Effector memory CD8-positive, alpha-beta T cell (primary cell): ENCODE data around the gene C12orf75.

Source experiments
- ATAC-seq: fragments of 150-1000 bp; cut with Tn5 transposase; replicated peaks from 2 replicates; pipeline ENCODE4 v1.10.0; 2021; ENCODE audit warnings: mild to moderate bottlenecking, moderate library complexity
- DNase-seq, 3 experiments: peaks; one replicate each; pipeline ENCODE4 v3.0.0; 2021
- H3K27ac Mint-ChIP-seq, 2 donors: one replicate each; pipeline ENCODE4 v1.8.0; 2022; ENCODE audit warnings: mild to moderate bottlenecking in 2 of 2, mixed read lengths in 2 of 2, moderate library complexity in 2 of 2
- H3K27me3 Mint-ChIP-seq, 2 donors: one replicate each; pipeline ENCODE4 v1.8.0; 2022; ENCODE audit warnings: mixed read lengths in 2 of 2
- H3K36me3 Mint-ChIP-seq: one replicate; pipeline ENCODE4 v1.8.0; 2022; ENCODE audit warnings: mild to moderate bottlenecking, moderate library complexity, mixed read lengths; ENCODE audit not compliant: insufficient read depth
- H3K4me1 Mint-ChIP-seq, 2 donors: one replicate each; pipeline ENCODE4 v1.8.0; 2022; ENCODE audit warnings: low read depth in 2 of 2, mixed read lengths in 2 of 2
- H3K4me3 Mint-ChIP-seq, 2 donors: one replicate each; pipeline ENCODE4 v1.8.0; 2022; ENCODE audit warnings: mild to moderate bottlenecking in 2 of 2, mixed read lengths in 2 of 2, moderate library complexity in 2 of 2
- H3K9me3 Mint-ChIP-seq, 2 donors: one replicate each; pipeline ENCODE4 v1.8.0; 2022; ENCODE audit warnings: mixed read lengths in 2 of 2
- total RNA-seq, 9 experiments: gene quantifications; one replicate each; lab custom pipeline; 2026; lab: John Stamatoyannopoulos, UW

Gene C12orf75
- 8.6 to 48.0 (median 17.5) reads per million in 9 experiments for total RNA-seq

GRCh38 chr12:105330283-105330930, at the start of gene C12orf75:
TSS of gene C12orf75 (plus strand) at chr12:105330691. CDS start at chr12:105330892, 201 bp downstream.
- Mint-ChIP-seq H3K27ac (peak within 1 kb of the TSS; percentile 96 to 97), H3K4me3 (peak within 1 kb of the TSS; percentile 84 to 87), H3K4me1 (peaks cover 56 to 73% of the 10 kb centered on the region in 2 donors), H3K27me3 (no peaks in the 10 kb centered on the region), H3K9me3 (no peaks in the 10 kb centered on the region), H3K36me3 (peaks cover 21% of the 10 kb centered on the region)
- DNase-seq (peak; percentile 85 to 87 (median 85)), ATAC-seq (peak; percentile 79)

DNA sequence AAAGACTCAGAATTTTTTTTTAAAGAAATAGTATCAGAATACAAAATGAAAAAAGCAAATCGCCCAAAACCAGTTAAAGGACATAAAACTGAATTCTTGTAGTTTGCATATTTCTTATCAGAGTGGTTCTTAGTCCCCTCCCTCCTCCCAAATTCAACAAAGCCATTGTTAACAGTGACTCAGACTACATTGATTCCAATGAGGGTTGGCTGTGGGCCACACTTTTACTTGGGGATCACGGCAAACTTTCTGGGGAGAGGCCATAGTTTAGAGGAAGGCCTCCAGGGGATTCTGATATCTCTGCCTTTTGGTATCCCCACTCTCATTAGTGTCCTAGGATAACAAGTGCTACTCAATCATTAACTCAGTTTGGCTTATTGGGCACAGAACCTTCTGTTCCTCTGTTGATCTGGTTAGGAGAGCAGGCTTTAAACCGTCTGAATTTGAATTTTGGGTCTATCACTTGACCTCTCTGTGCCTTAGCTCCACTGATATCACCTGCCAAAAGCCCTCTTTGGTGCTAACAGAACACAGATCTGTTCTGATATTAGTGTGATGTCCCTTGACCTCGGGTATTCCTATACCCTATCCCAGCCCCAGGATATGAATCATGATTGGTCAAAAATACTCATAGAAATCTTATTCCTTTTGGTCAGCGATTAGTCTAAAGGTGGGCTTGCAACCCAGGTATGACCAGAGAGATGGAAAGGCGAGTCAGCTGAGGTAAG, 49.4 kb upstream of the C12orf75 start:
- Mint-ChIP-seq H3K4me1 (peaks cover 1 to 5% of the 10 kb centered on the region in 2 donors), H3K9me3 (no peaks in the 10 kb centered on the region), H3K27ac (no peak overlapping the region), H3K36me3 (no peaks in the 10 kb centered on the region), H3K4me3 (no peak overlapping the region), H3K27me3 (peaks cover 8 to 16% of the 10 kb centered on the region in 2 donors)
- ATAC-seq: no peak
- DNase-seq: no peak

- DNase-seq (no peak), ATAC-seq (no peak)
- Mint-ChIP-seq H3K36me3 (no peaks in the 10 kb centered on the region), H3K4me1 (peaks cover 1 to 5% of the 10 kb centered on the region in 2 donors), H3K27me3 (peaks cover 11 to 16% of the 10 kb centered on the region in 2 donors), H3K9me3 (no peaks in the 10 kb centered on the region), H3K27ac (no peak overlapping the region), H3K4me3 (no peak overlapping the region)
These were observed 48.8 kb upstream of the C12orf75 start for GRCh38 chr12:105281694-105282049.

DNA sequence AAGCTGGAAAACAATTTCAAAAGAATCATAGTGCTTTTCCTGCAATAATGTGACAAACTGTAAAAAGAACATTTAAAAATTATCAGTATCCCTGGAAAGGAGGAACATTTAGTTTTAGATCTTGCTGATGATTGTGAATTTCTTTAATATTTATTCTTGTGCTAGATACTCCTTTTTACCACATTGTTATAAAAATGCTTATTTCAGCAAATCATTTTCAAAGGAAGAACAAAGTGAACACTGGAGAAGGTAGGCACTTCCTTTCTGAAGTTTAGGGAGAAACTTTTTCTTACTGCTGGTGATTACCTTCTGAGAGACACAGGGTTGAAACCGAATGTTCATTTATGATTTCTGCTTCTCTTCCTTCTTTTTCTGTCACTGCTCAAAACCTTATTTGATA, 45.1 kb upstream of the C12orf75 start:
- DNase-seq: no peak
- no peak for ATAC-seq
- H3K4me3 Mint-ChIP-seq: no peak overlapping the region
- no peaks in the 10 kb centered on the region for H3K36me3 Mint-ChIP-seq
- no peaks in the 10 kb centered on the region for H3K9me3 Mint-ChIP-seq
- no peak overlapping the region for H3K27ac Mint-ChIP-seq
- H3K4me1 Mint-ChIP-seq: no peaks in the 10 kb centered on the region
- peaks cover 11 to 16% of the 10 kb centered on the region in 2 donors for H3K27me3 Mint-ChIP-seq

GRCh38 chr12:105287408-105287807, 43.1 kb upstream of the C12orf75 start:
- Mint-ChIP-seq H3K9me3 (no peaks in the 10 kb centered on the region), H3K4me1 (no peaks in the 10 kb centered on the region), H3K36me3 (no peaks in the 10 kb centered on the region), H3K27ac (no peak overlapping the region), H3K27me3 (peaks cover 11 to 16% of the 10 kb centered on the region in 2 donors), H3K4me3 (no peak overlapping the region)
- ATAC-seq: no peak
- DNase-seq: no peak

DNA sequence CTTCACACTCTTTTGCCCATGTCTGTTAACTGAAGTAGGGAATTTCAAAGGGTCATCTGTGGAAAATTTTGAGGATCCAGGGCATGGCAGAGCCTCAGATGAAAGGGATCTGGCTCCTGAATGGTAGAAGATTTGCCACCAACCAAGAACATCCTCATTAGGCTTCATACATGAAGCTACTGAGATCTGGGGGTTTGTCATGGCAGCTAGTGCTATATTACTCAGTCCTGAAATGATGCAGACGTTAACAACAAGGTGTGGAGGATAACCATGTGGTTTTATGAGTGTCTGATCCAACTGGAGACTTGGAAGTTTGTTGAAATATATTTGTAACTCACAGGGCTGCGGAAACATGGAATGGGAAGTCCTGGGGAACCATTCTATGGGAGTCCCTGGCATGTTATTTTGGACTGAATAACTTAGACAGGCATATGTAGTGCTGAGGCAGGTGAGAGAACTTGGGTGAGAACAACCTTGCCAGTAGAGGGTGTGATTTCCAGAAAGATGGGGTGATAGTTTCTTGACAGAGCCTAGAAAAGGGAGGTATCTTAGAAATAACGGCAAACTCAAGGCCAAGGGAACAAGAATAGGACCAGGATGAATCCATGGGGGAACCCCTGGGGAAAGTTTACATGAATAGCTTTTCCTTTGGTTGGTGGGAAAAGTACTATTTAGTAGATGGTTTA, 42.0 kb upstream of the C12orf75 start:
- no peak overlapping the region for H3K4me3 Mint-ChIP-seq
- no peaks in the 10 kb centered on the region for H3K4me1 Mint-ChIP-seq
- H3K27ac Mint-ChIP-seq: no peak overlapping the region
- no peaks in the 10 kb centered on the region for H3K9me3 Mint-ChIP-seq
- no peaks in the 10 kb centered on the region for H3K36me3 Mint-ChIP-seq
- no peak for DNase-seq
- H3K27me3 Mint-ChIP-seq: peaks cover 11 to 12% of the 10 kb centered on the region in 2 donors
- ATAC-seq: no peak

DNA sequence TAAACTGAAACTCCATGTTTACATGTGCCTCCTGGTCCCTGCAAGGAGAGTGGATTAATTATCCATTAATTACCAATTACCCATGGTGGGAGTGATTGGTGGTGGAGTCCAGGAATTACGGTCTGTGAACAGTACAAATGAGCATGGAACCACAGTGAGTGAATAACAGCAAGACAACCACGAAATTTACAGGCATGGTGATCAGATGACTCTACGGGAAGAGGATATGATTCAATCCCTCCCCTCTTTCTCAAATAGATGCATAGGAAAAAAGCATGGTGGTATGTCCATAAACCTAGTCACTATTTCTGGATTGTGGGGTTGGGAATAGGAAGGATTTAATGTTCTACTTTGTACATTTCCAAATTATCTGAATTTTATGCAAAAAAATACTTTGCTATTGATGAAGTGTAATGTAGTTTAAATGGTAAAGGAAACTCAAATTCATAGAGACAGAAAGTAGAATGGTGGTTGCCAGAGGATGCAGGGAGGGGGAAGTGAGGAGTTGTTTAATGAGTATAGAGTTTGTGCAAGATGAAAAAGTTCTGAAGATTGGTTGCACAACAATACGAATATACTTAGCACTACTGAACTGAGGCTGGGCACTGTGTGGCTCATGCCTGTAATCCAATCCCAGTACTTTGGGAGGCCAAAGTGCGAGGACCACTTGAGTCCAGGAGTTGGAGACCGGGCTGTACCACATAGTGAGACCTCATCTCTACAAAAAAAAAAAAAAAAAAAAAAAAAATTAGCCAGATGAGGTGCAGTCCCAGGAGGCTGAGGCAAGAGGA, 41.2 kb upstream of the C12orf75 start:
- no peaks in the 10 kb centered on the region for H3K36me3 Mint-ChIP-seq
- no peak overlapping the region for H3K4me3 Mint-ChIP-seq
- ATAC-seq (no peak), DNase-seq (no peak)
- H3K4me1 Mint-ChIP-seq: no peaks in the 10 kb centered on the region
- H3K27me3 Mint-ChIP-seq: peaks cover 4 to 11% of the 10 kb centered on the region in 2 donors
- no peaks in the 10 kb centered on the region for H3K9me3 Mint-ChIP-seq
- no peak overlapping the region for H3K27ac Mint-ChIP-seq

- no peaks in the 10 kb centered on the region for H3K9me3 Mint-ChIP-seq
- H3K27me3 Mint-ChIP-seq: no peaks in the 10 kb centered on the region
- ATAC-seq (no peak), DNase-seq (no peak)
- H3K4me3 Mint-ChIP-seq: no peak overlapping the region
- H3K4me1 Mint-ChIP-seq: no peaks in the 10 kb centered on the region
- no peak overlapping the region for H3K27ac Mint-ChIP-seq
- no peaks in the 10 kb centered on the region for H3K36me3 Mint-ChIP-seq
These were observed 39.0 kb upstream of the C12orf75 start for GRCh38 chr12:105291531-105291930.

DNA sequence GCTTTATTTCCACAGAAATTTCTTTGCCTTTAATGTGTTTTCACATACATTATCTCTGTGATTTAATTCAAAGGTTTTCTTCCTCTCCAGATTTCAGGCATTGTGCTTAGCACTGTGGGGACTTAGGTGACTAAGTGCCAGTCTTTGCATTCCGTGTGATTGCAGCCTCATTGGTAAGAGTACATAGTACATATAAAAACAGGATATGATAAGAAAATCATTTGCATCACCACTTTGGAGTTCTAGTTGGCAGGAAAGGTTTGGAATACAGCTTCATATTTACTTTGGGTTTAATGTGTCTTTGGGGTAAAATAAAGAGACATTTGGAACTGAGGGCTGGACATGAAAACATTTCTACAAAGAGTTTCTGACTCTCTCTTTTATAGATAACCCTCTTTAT, 37.8 kb upstream of the C12orf75 start:
- Mint-ChIP-seq H3K9me3 (peaks cover 0 to 1% of the 10 kb centered on the region in 2 donors), H3K36me3 (no peaks in the 10 kb centered on the region), H3K4me1 (no peaks in the 10 kb centered on the region), H3K4me3 (no peak overlapping the region), H3K27ac (no peak overlapping the region), H3K27me3 (no peaks in the 10 kb centered on the region)
- ATAC-seq (no peak), DNase-seq (no peak)

- DNase-seq: no peak
- H3K36me3 Mint-ChIP-seq: no peaks in the 10 kb centered on the region
These were observed 37.3 kb upstream of the C12orf75 start for GRCh38 chr12:105293187-105293586.

DNA sequence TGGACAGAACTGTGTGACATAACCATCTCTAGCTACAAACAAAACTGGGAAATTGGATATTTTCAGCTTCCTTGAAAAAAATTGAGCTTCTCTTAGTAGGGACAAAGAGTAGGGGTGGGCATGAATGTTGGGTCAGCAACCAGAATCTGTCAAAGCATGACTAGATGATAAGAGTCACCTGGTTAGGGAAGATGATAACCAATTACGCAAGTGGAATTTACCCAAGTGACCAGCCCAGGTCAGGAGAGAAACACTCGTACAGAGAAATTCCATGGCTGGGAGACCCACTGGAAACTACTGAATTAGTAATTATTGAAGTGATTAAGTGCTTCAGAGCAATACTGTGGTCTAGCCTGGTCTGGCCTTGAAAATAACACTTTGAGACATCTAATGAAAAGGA, 36.3 kb upstream of the C12orf75 start:
- ATAC-seq (no peak), DNase-seq (no peak)
- Mint-ChIP-seq H3K36me3 (no peaks in the 10 kb centered on the region), H3K27me3 (no peaks in the 10 kb centered on the region), H3K4me3 (no peak overlapping the region), H3K4me1 (no peaks in the 10 kb centered on the region), H3K27ac (no peak overlapping the region), H3K9me3 (peaks cover 2 to 8% of the 10 kb centered on the region in 2 donors)

More at GRCh38 chr12:105293187-105293586, 37.3 kb upstream of the C12orf75 start:
- no peak overlapping the region for H3K27ac Mint-ChIP-seq
- no peak for ATAC-seq
- H3K4me1 Mint-ChIP-seq: no peaks in the 10 kb centered on the region
- no peak overlapping the region for H3K4me3 Mint-ChIP-seq
- H3K27me3 Mint-ChIP-seq: no peaks in the 10 kb centered on the region
- peaks cover 2 to 6% of the 10 kb centered on the region in 2 donors for H3K9me3 Mint-ChIP-seq

GRCh38 chr12:105294886-105295479, 35.5 kb upstream of the C12orf75 start:
- Mint-ChIP-seq H3K4me1 (no peaks in the 10 kb centered on the region), H3K27me3 (no peaks in the 10 kb centered on the region), H3K27ac (no peak overlapping the region), H3K36me3 (no peaks in the 10 kb centered on the region), H3K4me3 (no peak overlapping the region), H3K9me3 (peaks cover 2 to 8% of the 10 kb centered on the region in 2 donors)
- ATAC-seq: no peak
- DNase-seq: no peak
